ENCODE data around the gene SNTG2.

DNA sequence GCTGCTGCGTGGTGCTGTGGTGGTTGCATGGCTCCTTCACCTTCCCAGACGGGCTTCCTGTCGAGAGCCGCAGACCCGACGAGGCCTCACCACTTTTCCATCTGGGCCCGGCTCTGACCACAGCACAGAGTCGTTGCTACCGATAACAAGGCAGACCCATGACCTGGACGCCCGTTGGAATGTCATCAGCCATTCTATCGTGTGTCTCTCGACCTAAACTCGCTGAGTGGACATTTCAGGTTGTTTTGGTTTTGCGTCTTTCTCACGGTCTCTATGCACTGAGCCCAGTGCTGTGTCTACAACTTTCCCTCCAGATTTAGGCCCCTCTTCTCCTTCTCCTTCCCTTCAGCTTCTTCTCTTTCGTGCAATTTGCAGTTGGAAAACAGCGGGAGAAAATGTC is 257.9 kb downstream of the SNTG2 start:
- no peak for TF ChIP-seq YY1 (IDR thresholded peaks at IDR 0.05)
- TF ChIP-seq CTCF (IDR thresholded peaks at IDR 0.05; ENCODE audit: low read depth, low read length, missing input control), result no peak
- no peak for TF ChIP-seq EGR1 (IDR thresholded peaks at IDR 0.05; ENCODE audit: low read depth in 2 of 2)
- no peak for TF ChIP-seq GABPA (IDR thresholded peaks at IDR 0.05 in 1 of 2, conservative IDR thresholded peaks at IDR 0.05 in 1 of 2)
- TF ChIP-seq RXRA (IDR thresholded peaks at IDR 0.05), result no peak
- TF ChIP-seq, protein P1, sequence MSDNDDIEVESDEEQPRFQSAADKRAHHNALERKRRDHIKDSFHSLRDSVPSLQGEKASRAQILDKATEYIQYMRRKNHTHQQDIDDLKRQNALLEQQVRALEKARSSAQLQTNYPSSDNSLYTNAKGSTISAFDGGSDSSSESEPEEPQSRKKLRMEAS (IDR thresholded peaks at IDR 0.05), result no peak
- TF ChIP-seq, protein P2, sequence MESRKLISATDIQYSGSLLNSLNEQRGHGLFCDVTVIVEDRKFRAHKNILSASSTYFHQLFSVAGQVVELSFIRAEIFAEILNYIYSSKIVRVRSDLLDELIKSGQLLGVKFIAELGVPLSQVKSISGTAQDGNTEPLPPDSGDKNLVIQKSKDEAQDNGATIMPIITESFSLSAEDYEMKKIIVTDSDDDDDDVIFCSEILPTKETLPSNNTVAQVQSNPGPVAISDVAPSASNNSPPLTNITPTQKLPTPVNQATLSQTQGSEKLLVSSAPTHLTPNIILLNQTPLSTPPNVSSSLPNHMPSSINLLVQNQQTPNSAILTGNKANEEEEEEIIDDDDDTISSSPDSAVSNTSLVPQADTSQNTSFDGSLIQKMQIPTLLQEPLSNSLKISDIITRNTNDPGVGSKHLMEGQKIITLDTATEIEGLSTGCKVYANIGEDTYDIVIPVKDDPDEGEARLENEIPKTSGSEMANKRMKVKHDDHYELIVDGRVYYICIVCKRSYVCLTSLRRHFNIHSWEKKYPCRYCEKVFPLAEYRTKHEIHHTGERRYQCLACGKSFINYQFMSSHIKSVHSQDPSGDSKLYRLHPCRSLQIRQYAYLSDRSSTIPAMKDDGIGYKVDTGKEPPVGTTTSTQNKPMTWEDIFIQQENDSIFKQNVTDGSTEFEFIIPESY (IDR thresholded peaks at IDR 0.05), result no peak
- no peak for TF ChIP-seq JUND (IDR thresholded peaks at IDR 0.05)
- TF ChIP-seq, protein P3, sequence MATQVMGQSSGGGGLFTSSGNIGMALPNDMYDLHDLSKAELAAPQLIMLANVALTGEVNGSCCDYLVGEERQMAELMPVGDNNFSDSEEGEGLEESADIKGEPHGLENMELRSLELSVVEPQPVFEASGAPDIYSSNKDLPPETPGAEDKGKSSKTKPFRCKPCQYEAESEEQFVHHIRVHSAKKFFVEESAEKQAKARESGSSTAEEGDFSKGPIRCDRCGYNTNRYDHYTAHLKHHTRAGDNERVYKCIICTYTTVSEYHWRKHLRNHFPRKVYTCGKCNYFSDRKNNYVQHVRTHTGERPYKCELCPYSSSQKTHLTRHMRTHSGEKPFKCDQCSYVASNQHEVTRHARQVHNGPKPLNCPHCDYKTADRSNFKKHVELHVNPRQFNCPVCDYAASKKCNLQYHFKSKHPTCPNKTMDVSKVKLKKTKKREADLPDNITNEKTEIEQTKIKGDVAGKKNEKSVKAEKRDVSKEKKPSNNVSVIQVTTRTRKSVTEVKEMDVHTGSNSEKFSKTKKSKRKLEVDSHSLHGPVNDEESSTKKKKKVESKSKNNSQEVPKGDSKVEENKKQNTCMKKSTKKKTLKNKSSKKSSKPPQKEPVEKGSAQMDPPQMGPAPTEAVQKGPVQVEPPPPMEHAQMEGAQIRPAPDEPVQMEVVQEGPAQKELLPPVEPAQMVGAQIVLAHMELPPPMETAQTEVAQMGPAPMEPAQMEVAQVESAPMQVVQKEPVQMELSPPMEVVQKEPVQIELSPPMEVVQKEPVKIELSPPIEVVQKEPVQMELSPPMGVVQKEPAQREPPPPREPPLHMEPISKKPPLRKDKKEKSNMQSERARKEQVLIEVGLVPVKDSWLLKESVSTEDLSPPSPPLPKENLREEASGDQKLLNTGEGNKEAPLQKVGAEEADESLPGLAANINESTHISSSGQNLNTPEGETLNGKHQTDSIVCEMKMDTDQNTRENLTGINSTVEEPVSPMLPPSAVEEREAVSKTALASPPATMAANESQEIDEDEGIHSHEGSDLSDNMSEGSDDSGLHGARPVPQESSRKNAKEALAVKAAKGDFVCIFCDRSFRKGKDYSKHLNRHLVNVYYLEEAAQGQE (IDR thresholded peaks at IDR 0.05), result no peak
- no peak for TF ChIP-seq TAF1 (conservative IDR thresholded peaks at IDR 0.05)
- TF ChIP-seq, protein P4, sequence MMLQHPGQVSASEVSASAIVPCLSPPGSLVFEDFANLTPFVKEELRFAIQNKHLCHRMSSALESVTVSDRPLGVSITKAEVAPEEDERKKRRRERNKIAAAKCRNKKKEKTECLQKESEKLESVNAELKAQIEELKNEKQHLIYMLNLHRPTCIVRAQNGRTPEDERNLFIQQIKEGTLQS (IDR thresholded peaks at IDR 0.05), result no peak
- TF ChIP-seq FOXA1 (IDR thresholded peaks at IDR 0.05), result no peak
